Measurements from ENCODE around the gene TPRA1. TPM values are rescaled to one million over a fixed set of nuclear protein-coding genes. Genes with fewer than 3 reads are reported as not detected.
"Not testable (repeated sequence)": the region's sequence is repeated elsewhere in the genome, so short reads cannot be mapped to it uniquely, and the experiment has no call there.

The TPRA1 gene
- polyA plus RNA-seq, 4 donors = 23.7 to 26.1 (median 25.7) TPM

DNA sequence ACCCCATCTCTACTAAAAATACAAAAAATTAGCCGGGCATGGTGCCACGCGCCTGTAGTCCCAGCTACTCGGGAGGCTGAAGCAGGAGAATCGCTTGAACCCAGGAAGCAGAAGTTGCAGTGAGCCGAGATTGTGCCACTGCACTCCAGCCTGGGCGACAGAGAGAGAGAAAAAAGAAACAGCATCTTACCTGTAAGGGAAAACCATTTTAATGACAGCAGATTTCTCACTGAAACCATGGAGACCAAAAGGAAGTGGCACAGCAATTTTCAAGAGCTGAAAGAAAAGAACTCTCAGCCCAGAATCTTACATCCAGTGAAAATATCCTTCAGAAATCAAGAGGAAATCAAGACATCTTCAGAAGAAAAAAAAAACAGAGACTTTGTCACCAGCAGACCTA lies 59.7 kb downstream of the TPRA1 start:
- H3K27me3 ChIP-seq (ENCODE audit: control insufficient read depth in 3 of 3, insufficient read depth in 3 of 3, low read length in 3 of 3); FAIRE-seq; H3K4me1 ChIP-seq (ENCODE audit: control insufficient read depth in 3 of 3, insufficient read depth in 2 of 3, low read depth in 1 of 3, low read length in 2 of 3); DNase-seq; H3K4me3 ChIP-seq (ENCODE audit: low read depth in 1 of 3, low read length in 3 of 3); H3K27ac ChIP-seq (ENCODE audit: low read depth in 1 of 3, low read length in 2 of 3); H3K36me3 ChIP-seq (ENCODE audit: control insufficient read depth in 3 of 3, insufficient read depth in 2 of 3, low read depth in 1 of 3, low read length in 3 of 3); H3K9me3 ChIP-seq (ENCODE audit: control insufficient read depth in 2 of 2, insufficient read depth in 1 of 2, low read depth in 1 of 2, low read length in 1 of 2): not testable (repeated sequence)
- 85 to 90% (median 90%) methylated on average over 7 of the region's 7 CpGs for WGBS, 3 donors

DNA sequence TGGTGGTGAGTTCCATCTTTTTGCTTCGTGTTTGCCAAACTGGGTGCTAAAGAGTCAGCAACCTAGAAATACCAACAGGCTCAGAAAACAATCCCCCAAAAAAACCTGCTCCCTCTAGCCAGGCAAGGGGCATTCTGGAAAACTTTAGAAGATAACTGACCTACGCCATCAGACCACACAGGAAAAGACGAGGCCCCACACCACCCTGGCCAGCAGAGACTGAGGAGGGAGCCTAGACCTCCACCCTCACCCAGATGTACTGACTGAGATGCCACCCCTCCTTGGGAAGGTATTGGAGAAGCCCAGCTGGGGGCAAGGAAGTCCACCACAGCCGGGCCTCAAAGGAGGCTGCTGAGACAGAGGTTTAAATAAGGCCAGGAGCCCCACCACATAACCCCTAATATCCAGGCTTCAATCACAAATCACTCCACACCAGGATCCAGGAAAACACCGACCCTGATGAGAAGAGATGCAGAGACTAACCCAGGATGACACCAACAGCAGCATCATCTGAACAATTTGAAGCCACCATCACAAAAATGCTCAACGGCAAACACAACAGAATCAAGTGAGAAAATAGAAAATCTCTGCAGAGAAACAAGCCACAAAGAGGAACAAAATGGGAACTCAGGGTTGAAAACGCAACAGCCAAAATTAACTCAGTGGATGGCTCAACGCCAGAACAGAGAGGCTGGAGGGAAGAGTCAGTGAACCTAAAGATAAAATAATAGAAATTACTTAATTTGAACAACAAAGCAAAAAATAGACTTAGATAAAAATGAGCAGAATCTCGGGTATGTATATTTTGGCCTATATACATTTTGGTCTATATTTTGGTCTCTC lies 61.0 kb downstream of the TPRA1 start:
- 75% methylated on average over 9 of the region's 9 CpGs for WGBS, 3 donors
- Histone ChIP-seq H3K9me3 (ENCODE audit: control insufficient read depth in 2 of 2, insufficient read depth in 1 of 2, low read depth in 1 of 2, low read length in 1 of 2) (no peaks in the 10 kb centered on the region), H3K4me1 (ENCODE audit: control insufficient read depth in 3 of 3, insufficient read depth in 2 of 3, low read depth in 1 of 3, low read length in 2 of 3) (no peaks in the 10 kb centered on the region), H3K4me3 (ENCODE audit: low read depth in 1 of 3, low read length in 3 of 3) (no peak overlapping the region), H3K27ac (ENCODE audit: low read depth in 1 of 3, low read length in 2 of 3) (no peak overlapping the region), H3K36me3 (ENCODE audit: control insufficient read depth in 3 of 3, insufficient read depth in 2 of 3, low read depth in 1 of 3, low read length in 3 of 3) (no peaks in the 10 kb centered on the region), H3K27me3 (ENCODE audit: control insufficient read depth in 3 of 3, insufficient read depth in 3 of 3, low read length in 3 of 3) (no peaks in the 10 kb centered on the region)
- DNase-seq (no peak), FAIRE-seq (no peak)

DNA sequence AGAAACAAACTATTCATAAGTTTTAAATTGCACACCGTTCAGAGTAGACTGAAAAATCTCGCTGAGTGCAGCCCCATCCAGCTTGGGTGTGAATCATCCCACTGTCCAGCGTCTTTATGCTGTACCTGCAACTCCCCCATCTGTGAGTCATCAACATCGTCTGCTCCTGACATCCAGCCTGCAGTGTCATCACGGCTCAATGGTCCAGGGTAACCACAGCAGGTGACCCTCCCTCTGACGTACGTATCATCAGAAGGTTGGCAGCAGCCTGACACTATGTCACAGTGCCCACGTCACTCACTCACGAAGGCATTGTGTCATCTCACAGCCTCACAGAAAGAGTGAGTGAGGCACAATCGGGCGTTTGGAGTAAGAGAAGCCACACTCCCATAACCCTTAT lies 65.2 kb downstream of the TPRA1 start:
- DNase-seq (no peak), FAIRE-seq (no peak)
- H3K27me3 ChIP-seq (ENCODE audit: control insufficient read depth in 3 of 3, insufficient read depth in 3 of 3, low read length in 3 of 3) = peaks cover 0 to 4% (median 3%) of the 10 kb centered on the region in 3 donors
- 47 to 59% (median 52%) methylated on average over 11 of the region's 11 CpGs for WGBS, 3 donors
- H3K27ac ChIP-seq (ENCODE audit: low read depth in 1 of 3, low read length in 2 of 3) = no peak overlapping the region
- H3K9me3 ChIP-seq (ENCODE audit: control insufficient read depth in 2 of 2, insufficient read depth in 1 of 2, low read depth in 1 of 2, low read length in 1 of 2) = peaks cover 0 to 3% of the 10 kb centered on the region in 2 donors
- H3K36me3 ChIP-seq (ENCODE audit: control insufficient read depth in 3 of 3, insufficient read depth in 2 of 3, low read depth in 1 of 3, low read length in 3 of 3) = no peaks in the 10 kb centered on the region
- no peaks in the 10 kb centered on the region for H3K4me1 ChIP-seq (ENCODE audit: control insufficient read depth in 3 of 3, insufficient read depth in 2 of 3, low read depth in 1 of 3, low read length in 2 of 3)
- H3K4me3 ChIP-seq (ENCODE audit: low read depth in 1 of 3, low read length in 3 of 3) = no peak overlapping the region

DNA sequence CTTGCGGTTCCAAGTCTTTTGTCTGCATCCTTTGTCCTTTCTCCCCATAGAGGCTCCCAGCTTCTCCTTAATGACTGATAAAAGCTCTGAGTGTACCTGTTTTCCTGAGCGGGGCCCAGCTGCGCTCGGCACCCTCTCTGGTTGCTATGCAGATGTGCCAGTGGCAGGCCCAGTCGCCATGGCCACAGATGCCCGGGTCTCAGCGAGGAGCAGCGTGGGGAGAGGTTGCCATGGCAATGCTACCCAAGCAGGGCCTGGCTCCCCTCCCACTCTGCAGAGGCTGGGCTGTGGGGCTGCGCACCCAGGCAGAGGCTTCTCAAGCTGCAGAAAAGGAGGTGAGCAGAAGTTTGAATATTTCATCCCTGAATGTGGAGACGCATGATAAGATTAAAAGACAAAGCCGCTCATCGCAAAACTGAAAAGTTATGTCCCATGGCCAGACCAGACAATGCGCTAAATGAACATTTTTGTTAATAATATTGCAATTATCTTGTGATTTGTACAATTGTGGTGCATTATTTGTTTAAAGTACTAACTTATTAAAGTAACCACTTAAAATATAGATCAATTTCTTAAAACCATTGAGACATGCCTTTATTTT lies 66.1 kb downstream of the TPRA1 start:
- no peak for DNase-seq
- Histone ChIP-seq H3K36me3 (ENCODE audit: control insufficient read depth in 3 of 3, insufficient read depth in 2 of 3, low read depth in 1 of 3, low read length in 3 of 3) (no peaks in the 10 kb centered on the region), H3K4me1 (ENCODE audit: control insufficient read depth in 3 of 3, insufficient read depth in 2 of 3, low read depth in 1 of 3, low read length in 2 of 3) (no peaks in the 10 kb centered on the region), H3K9me3 (ENCODE audit: control insufficient read depth in 2 of 2, insufficient read depth in 1 of 2, low read depth in 1 of 2, low read length in 1 of 2) (peaks cover 0 to 3% of the 10 kb centered on the region in 2 donors), H3K27ac (ENCODE audit: low read depth in 1 of 3, low read length in 2 of 3) (no peak overlapping the region), H3K4me3 (ENCODE audit: low read depth in 1 of 3, low read length in 3 of 3) (no peak overlapping the region), H3K27me3 (ENCODE audit: control insufficient read depth in 3 of 3, insufficient read depth in 3 of 3, low read length in 3 of 3) (peaks cover 0 to 4% (median 3%) of the 10 kb centered on the region in 3 donors)
- 49 to 55% (median 53%) methylated on average over 13 of the region's 13 CpGs for WGBS, 3 donors
- FAIRE-seq = no peak

Other genes starting within 250 kb of the TPRA1 start
- gene MCM2, start 7.7 kb upstream of the TPRA1 start, polyA plus RNA-seq = 10 to 100 TPM in 2 of 4 donors, 1 to 10 TPM in 2; 2.2 to 28.9 (median 13.5) TPM
- 10 to 100 TPM in 1 of 4 donors, 1 to 10 TPM in 3; 1.6 to 17.0 (median 4.2) TPM for gene PODXL2, start 38.5 kb upstream of the TPRA1 start, polyA plus RNA-seq
- gene ABTB1, start 82.2 kb upstream of the TPRA1 start, polyA plus RNA-seq = 10 to 100 TPM; 19.2 to 49.4 (median 30.1) TPM
- 10 to 100 TPM; 24.7 to 47.2 (median 43.1) TPM for gene MGLL, start 231.8 kb upstream of the TPRA1 start, polyA plus RNA-seq